MM.1S (cell line): ENCODE data around the gene TMCO4.

Source experiments
- EZH2 ChIP-seq: fragments of 300-600 bp; sonication (generic); optimal IDR thresholded peaks from 2 replicates; pipeline ENCODE3; 2017; ENCODE audit warnings: low read depth, mild to moderate bottlenecking, antibody characterized with exemption, low read length, mixed read lengths
- TF ChIP-seq, protein P1 (sequence below): fragments of 300-600 bp; sonication (generic); IDR thresholded peaks from 2 replicates; pipeline ENCODE4 v1.5.1; 2016; ENCODE audit warnings: antibody characterized with exemption, low read length, mixed read lengths

DNA sequence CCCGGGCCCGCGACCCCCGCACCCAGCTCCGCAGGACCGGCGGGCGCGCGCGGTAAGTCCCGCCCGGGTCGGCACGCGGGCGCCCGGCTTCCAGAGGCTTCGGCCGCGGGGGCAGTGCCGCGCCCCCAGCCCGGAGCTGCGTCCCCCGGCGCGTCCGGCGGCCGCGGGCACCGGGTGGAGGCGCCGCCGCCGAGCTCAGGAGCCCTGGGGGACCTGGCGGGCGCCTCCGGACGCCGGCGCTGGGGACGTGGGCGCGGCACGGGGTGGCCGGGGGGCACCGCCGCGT lies 155.4 kb downstream of the TMCO4 start:
- TF ChIP-seq, protein P1, sequence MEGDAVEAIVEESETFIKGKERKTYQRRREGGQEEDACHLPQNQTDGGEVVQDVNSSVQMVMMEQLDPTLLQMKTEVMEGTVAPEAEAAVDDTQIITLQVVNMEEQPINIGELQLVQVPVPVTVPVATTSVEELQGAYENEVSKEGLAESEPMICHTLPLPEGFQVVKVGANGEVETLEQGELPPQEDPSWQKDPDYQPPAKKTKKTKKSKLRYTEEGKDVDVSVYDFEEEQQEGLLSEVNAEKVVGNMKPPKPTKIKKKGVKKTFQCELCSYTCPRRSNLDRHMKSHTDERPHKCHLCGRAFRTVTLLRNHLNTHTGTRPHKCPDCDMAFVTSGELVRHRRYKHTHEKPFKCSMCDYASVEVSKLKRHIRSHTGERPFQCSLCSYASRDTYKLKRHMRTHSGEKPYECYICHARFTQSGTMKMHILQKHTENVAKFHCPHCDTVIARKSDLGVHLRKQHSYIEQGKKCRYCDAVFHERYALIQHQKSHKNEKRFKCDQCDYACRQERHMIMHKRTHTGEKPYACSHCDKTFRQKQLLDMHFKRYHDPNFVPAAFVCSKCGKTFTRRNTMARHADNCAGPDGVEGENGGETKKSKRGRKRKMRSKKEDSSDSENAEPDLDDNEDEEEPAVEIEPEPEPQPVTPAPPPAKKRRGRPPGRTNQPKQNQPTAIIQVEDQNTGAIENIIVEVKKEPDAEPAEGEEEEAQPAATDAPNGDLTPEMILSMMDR: no peak
- no peak for TF ChIP-seq EZH2
